Fibroblast of lung (primary cell): ENCODE data around the gene STRA8.

Experiments
- CTCF ChIP-seq, 2 donors: IDR thresholded peaks in 1 of 2; conservative IDR thresholded peaks in 1 of 2; 1 replicate in 1 of 2; 2 replicates in 1 of 2; pipeline ENCODE4 v1.5.1; 2011 to 2012; ENCODE audit warnings: low read length in 2 of 2, control low read depth in 1 of 2, inconsistent platforms in 1 of 2, low read depth in 1 of 2, mild to moderate bottlenecking in 1 of 2
- EZH2 ChIP-seq: IDR thresholded peaks from 2 replicates; pipeline ENCODE4 v1.5.1; 2012; ENCODE audit warnings: low read length, control low read depth, mild to moderate bottlenecking; ENCODE audit errors: missing control alignments

- no peak for TF ChIP-seq CTCF (conservative IDR thresholded peaks at IDR 0.05 in 1 of 2, IDR thresholded peaks at IDR 0.05 in 1 of 2; ENCODE audit: low read depth in 1 of 2, low read length in 2 of 2)
- no peak for TF ChIP-seq EZH2
Observed at GRCh38 chr7:135205850-135206249, 27.8 kb upstream of the STRA8 start.
